DOHH2 (cell line): ENCODE results near the gene PIAS2.

Experiments used
- H3F3A ChIP-seq: fragments of 200-600 bp; sonication (generic), shearing (Covaris generic); 2 replicates; pipeline ENCODE4 v1.6.0; 2016; ENCODE audit warnings: antibody characterized with exemption, mild to moderate bottlenecking; ENCODE audit not compliant: control insufficient read depth, insufficient read depth
- H3K27ac ChIP-seq: fragments of 200-600 bp; sonication (generic); 2 replicates; pipeline ENCODE4 v1.5.1; 2014; ENCODE audit warnings: low read depth, mild to moderate bottlenecking, low read length, moderate library complexity
- H3K27me3 ChIP-seq: fragments of 200-600 bp; sonication (generic); 2 replicates; pipeline ENCODE4 v1.6.1; 2014; ENCODE audit warnings: mild to moderate bottlenecking, low read length, mixed read lengths; ENCODE audit not compliant: control insufficient read depth
- H3K36me3 ChIP-seq: fragments of 200-600 bp; sonication (generic); 2 replicates; pipeline ENCODE4 v1.6.1; 2014; ENCODE audit warnings: mild to moderate bottlenecking, low read length, moderate library complexity, mixed read lengths; ENCODE audit not compliant: control insufficient read depth
- H3K4me1 ChIP-seq: fragments of 200-600 bp; sonication (generic); 2 replicates; pipeline ENCODE4 v1.6.1; 2014; ENCODE audit warnings: mild to moderate bottlenecking, low read length, mixed read lengths; ENCODE audit not compliant: control insufficient read depth
- H3K4me2 ChIP-seq: fragments of 200-600 bp; sonication (generic); 2 replicates; pipeline ENCODE4 v1.6.0; 2014; ENCODE audit warnings: mild to moderate bottlenecking, low read length, moderate library complexity
- H3K4me3 ChIP-seq: fragments of 200-600 bp; sonication (generic); 2 replicates; pipeline ENCODE4 v1.5.1; 2014; ENCODE audit warnings: mild to moderate bottlenecking, low read length, mixed read lengths
- H3K79me2 ChIP-seq: fragments of 200-600 bp; sonication (generic); 2 replicates; pipeline ENCODE4 v1.6.1; 2014; ENCODE audit warnings: mild to moderate bottlenecking, low read length, mixed read lengths; ENCODE audit not compliant: control insufficient read depth
- H3K9me2 ChIP-seq: fragments of 200-600 bp; sonication (generic); replicated peaks from 2 replicates; pipeline ENCODE4 v1.6.1; 2014; ENCODE audit warnings: mild to moderate bottlenecking, low read length, mixed read lengths; ENCODE audit not compliant: control insufficient read depth
- H3K9me3 ChIP-seq: fragments of 200-600 bp; sonication (generic); 2 replicates; pipeline ENCODE4 v1.6.1; 2014; ENCODE audit warnings: antibody characterized with exemption, low read length, mixed read lengths; ENCODE audit not compliant: control insufficient read depth, insufficient read depth
- H4K20me1 ChIP-seq: fragments of 200-600 bp; sonication (generic); 2 replicates; pipeline ENCODE4 v1.6.0; 2014; ENCODE audit warnings: low read depth, mild to moderate bottlenecking, antibody characterized with exemption, low read length, moderate library complexity; ENCODE audit not compliant: control insufficient read depth, insufficient read depth
- CTCF ChIP-seq: fragments of 200-600 bp; sonication (generic); IDR thresholded peaks from one replicate; pipeline ENCODE4 v1.5.1; 2014; ENCODE audit warnings: antibody characterized with exemption, mild to moderate bottlenecking, low read depth, low read length; ENCODE audit not compliant: poor library complexity, severe bottlenecking
- EZH2phosphoT487 ChIP-seq: fragments of 200-600 bp; sonication (generic); IDR thresholded peaks from 2 replicates; pipeline ENCODE4 v1.6.1; 2017; ENCODE audit warnings: borderline replicate concordance, mild to moderate bottlenecking, antibody characterized with exemption, low read length, moderate library complexity, mixed read lengths

PIAS2 gene

DNA sequence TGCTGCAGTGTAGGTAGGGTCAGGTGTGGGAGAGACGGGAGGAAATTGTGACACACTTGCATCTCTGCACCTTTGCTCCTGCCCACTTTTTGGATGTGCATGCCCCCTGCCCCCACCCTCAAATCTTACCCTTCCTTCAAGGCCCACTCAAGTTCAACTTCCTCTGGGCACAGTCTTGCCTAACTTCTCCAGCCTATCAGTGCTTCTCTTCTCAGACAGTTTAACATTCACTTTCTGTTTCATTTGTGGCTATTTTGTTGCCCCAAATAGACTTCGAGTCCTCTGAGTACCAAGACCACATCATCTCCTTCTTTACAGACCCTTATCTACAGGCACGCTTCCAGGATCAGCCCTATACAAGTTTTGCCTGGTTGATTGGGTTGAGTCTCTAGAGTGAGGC is 163.1 kb downstream of the PIAS2 start:
- Histone ChIP-seq H3K36me3 (no peaks in the 10 kb centered on the region), H3K4me1 (peaks cover 40% of the 10 kb centered on the region), H4K20me1 (no peaks in the 10 kb centered on the region), H3K27me3 (peaks cover 67% of the 10 kb centered on the region), H3K9me2 (no peaks in the 10 kb centered on the region), H3K4me3 (no peak overlapping the region), H3K9me3 (no peaks in the 10 kb centered on the region), H3F3A (peaks cover 13% of the 10 kb centered on the region; the same call in 1 of the 2 replicates), H3K27ac (no peak overlapping the region), H3K4me2 (peak overlapping the region; percentile 38), H3K79me2 (no peaks in the 10 kb centered on the region)
- TF ChIP-seq CTCF: no peak
- TF ChIP-seq EZH2phosphoT487: no peak
